ENCODE results near the gene C3AR1.
"Not testable (repeated sequence)": the region's sequence is repeated elsewhere in the genome, so short reads cannot be mapped to it uniquely, and the experiment has no call there.

The C3AR1 gene

GRCh38 chr12:8026291-8026900 lies 39.8 kb downstream of the C3AR1 start:
- peak; percentile 100 for DNase-seq

- no peak for DNase-seq
Observed at GRCh38 chr12:8018666-8019581, 47.2 kb downstream of the C3AR1 start.

GRCh38 chr12:8018213-8018612 lies 47.9 kb downstream of the C3AR1 start:
- not testable (repeated sequence) for DNase-seq

GRCh38 chr12:8014836-8015235 lies 51.3 kb downstream of the C3AR1 start:
- no peak for DNase-seq

DNA sequence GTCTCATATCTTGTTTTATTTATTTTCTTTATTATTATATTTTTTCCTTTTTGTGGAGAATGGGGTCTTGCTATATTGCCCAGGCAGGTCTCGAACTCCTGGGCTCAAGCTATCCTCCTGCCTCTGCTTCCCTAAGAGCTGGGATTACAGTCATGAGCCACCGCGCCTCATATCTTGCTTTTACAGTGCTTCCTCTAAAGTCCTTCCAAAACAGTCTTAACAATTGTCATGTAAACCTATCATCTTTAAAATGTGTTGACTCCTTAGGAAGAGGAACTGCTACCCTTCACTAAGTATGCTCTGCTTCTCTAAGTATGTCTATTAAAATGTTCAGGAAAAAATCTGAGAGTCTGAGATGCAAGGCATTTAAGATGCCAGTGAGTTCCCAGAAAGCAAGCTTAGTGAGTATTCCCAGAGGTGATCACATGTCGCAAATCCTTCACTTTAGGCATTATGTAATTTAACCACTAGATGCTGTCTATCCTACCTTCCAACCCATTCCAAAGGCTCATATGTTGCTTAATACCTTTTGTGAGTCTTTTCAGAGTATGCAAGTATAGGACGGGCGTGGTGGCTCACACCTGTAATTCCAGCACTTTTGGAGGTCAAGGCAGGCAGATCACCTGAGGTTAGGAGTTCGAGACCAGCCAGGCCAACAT lies 53.4 kb downstream of the C3AR1 start:
- DNase-seq = no peak

DNA sequence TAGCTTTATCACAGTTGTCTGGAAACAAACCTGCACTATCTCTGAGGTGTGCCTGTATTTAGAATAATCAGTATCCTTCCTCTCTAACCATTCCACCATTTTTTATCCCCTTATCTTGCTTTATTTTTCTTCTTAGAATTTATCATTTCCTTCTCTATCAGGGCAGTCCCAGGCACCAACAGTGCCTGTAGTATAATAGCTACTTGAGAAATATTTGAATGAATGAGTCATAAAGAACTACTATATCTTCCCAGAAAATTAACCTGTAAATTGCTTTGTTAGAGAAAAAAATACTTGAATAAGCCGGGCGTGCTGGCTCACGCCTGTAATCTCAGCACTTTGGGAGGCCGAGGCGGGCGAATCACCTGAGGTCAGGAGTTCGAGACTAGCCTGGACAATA lies 54.8 kb downstream of the C3AR1 start:
- DNase-seq = no peak
